CD4-positive, alpha-beta T cell (primary cell): ENCODE data around the gene SAMSN1. TPM values are rescaled to one million over a fixed set of nuclear protein-coding genes. Genes with fewer than 3 reads are reported as not detected.

Experiments
- ATAC-seq: fragments of 200-7000 bp; cut with Tn5 transposase; one replicate; pipeline ENCODE4 v1.10.0; 2022; ENCODE audit warnings: mild to moderate bottlenecking; ENCODE audit not compliant: poor library complexity
- CTCF ChIA-PET: fragments of 350-600 bp; sonication (Branson Sonifier 250); formaldehyde crosslinking; loops from one replicate; lab custom pipeline; 2021; ENCODE audit warnings: antibody characterized with exemption, inconsistent platforms; lab: Charles Lee
- POLR2A ChIA-PET: fragments of 350-600 bp; sonication (Branson Sonifier 250); formaldehyde crosslinking; loops from one replicate; lab custom pipeline; 2021; ENCODE audit warnings: antibody characterized with exemption, inconsistent platforms; lab: Charles Lee
- DNase-seq, 14 experiments: peaks; one replicate each; pipeline ENCODE4 v3.0.0-alpha.2; 2013 to 2020; ENCODE audit warnings: mixed read lengths in 2 of 14
- H3K27ac ChIP-seq, 2 donors: one replicate each; pipeline versions ENCODE4 v1.5.1 to v1.7.0; 2013; ENCODE audit warnings: low read length in 2 of 2, low read depth in 1 of 2, mild to moderate bottlenecking in 1 of 2
- H3K27me3 ChIP-seq, 2 experiments: 1 replicate in 1 of 2; 2 replicates in 1 of 2; pipeline versions ENCODE4 v1.6.1 to v1.7.0; 2013; ENCODE audit warnings: low read length in 2 of 2, control low read depth in 1 of 2, mild to moderate bottlenecking in 1 of 2, moderate library complexity in 1 of 2; ENCODE audit not compliant: insufficient read depth in 2 of 2, control insufficient read depth in 1 of 2
- H3K36me3 ChIP-seq: one replicate; pipeline ENCODE4 v1.6.1; 2013; ENCODE audit warnings: low read length, control low read depth; ENCODE audit not compliant: insufficient read depth
- H3K4me1 ChIP-seq: one replicate; pipeline ENCODE4 v1.6.1; 2013; ENCODE audit warnings: low read length, control low read depth; ENCODE audit not compliant: insufficient read depth
- H3K4me3 ChIP-seq: one replicate; pipeline ENCODE4 v1.5.1; 2013; ENCODE audit warnings: mild to moderate bottlenecking, low read length, moderate library complexity
- H3K9me3 ChIP-seq, 2 experiments: 1 replicate in 1 of 2; 2 replicates in 1 of 2; pipeline versions ENCODE4 v1.6.1 to v1.7.0; 2013; ENCODE audit warnings: low read length in 2 of 2, mild to moderate bottlenecking in 2 of 2, control low read depth in 1 of 2, moderate library complexity in 1 of 2; ENCODE audit not compliant: control insufficient read depth in 1 of 2, insufficient read depth in 1 of 2
- H3K27ac Mint-ChIP-seq: one replicate; pipeline ENCODE4 v1.8.0; 2020; ENCODE audit warnings: mixed read lengths
- H3K27me3 Mint-ChIP-seq: one replicate; pipeline ENCODE4 v1.8.0; 2021; ENCODE audit warnings: mixed read lengths
- H3K36me3 Mint-ChIP-seq: one replicate; pipeline ENCODE4 v1.8.0; 2021; ENCODE audit warnings: low read depth, mixed read lengths
- H3K4me1 Mint-ChIP-seq: one replicate; pipeline ENCODE4 v1.8.0; 2021; ENCODE audit warnings: low read depth, mixed read lengths
- H3K4me3 Mint-ChIP-seq: one replicate; pipeline ENCODE4 v1.8.0; 2020; ENCODE audit warnings: mild to moderate bottlenecking, mixed read lengths
- H3K9me3 Mint-ChIP-seq: one replicate; pipeline ENCODE4 v1.8.0; 2020; ENCODE audit warnings: mixed read lengths
- CTCF ChIP-seq: fragments of 200-600 bp; IDR thresholded peaks from one replicate; pipeline ENCODE4 v1.8.0; 2022; ENCODE audit warnings: antibody characterized with exemption, mild to moderate bottlenecking
- intact Hi-C, 2 experiments: fragments of 100-400 bp; cut with DNase I in 1 of 2; cut with micrococcal nuclease in 1 of 2; formaldehyde crosslinking; loops; one replicate each; pipeline versions ENCODE4 v1.15.1 to v1.9.0; 2023 to 2025; cut with DNase I, micrococcal nuclease
- polyA plus RNA-seq, 2 donors: library from polyadenylated mRNA; unstranded; fragments of 120-200 nt; gene quantifications; one replicate each; pipeline ENCODE4 v1.2.1, GENCODE V29; 2013
- total RNA-seq, 174 experiments: library from RNA in 2 of 174; stranded (reverse) in 2 of 174; gene quantifications; one replicate each; pipeline ENCODE4 v1.2.3 and lab custom pipeline; 2021 to 2026

The SAMSN1 gene
- 10 to 100 TPM; 51.2 to 51.3 TPM for total RNA-seq
- 40.2 TPM for polyA plus RNA-seq (2013, experiment 1 of 2)
- polyA plus RNA-seq (2013, experiment 2 of 2): 46.4 TPM
- total RNA-seq (lab: John Stamatoyannopoulos, UW): 58.0 to 611 (median 171) reads per million in 172 experiments

DNA sequence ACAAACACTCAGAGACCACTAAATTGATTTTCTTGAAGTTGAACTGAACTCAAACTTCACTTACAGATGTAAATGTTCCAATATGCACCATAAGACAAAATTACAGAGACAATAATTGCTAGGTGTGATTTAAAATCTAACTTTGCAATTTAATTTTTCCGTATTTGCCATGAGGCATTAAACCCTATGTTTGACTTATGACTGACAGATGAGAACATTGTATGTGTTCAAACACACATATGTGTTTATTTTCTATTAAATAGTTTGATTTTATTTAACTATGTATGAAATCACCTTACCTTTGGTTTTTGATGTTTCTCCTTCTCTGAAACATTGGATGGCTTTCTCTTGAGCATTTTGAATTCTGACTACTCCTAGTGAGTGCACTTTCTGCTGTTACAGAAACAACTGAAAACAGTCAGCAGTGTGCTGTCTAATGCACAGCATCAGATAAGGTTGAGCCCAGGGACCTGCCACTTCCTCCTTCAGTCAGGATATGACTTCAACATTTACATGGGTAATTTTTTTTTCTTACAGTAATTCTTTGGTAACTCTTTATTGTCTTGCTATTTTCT is at the start of gene SAMSN1:
Gene SAMSN1 (minus strand): TSS at position 410 of the 575 bp plus-strand sequence. CDS start 54 bp downstream, at position 356.
- POLR2A ChIA-PET: interaction anchor here (0.8 to 1.0 kb wide), 2 partner anchors 12 to 56 kb away, joined by 3 to 4 read pairs; no protein-coding TSS in a partner anchor
- H3K4me1 Mint-ChIP-seq: peaks cover 79% of the 10 kb centered on the region
- H3K27me3 ChIP-seq: no peaks in the 10 kb centered on the region

DNA sequence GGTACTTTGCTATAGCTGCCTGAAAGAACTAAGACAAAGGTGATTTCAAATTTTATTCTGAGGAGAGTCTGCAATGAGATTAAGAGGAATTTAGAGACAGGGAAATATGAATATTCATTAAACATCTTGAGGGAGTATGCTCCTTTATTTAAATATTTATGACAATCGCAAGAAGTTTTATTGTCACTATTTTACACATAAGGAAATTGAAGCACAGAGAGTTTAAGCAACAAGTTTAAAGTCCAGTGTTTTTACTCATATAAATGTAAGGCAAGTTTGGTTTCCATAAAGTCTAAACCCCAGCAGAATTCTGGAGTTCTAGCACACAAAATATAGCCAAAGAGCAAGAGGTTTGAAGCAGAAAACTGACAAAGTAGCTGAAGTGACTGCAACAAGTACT is 49.3 kb upstream of the SAMSN1 start:
- ATAC-seq (no peak), DNase-seq (no peak)
- TF ChIP-seq CTCF: no peak
- no peaks in the 10 kb centered on the region for H3K36me3 Mint-ChIP-seq
- H3K9me3 Mint-ChIP-seq: peaks cover 3% of the 10 kb centered on the region
- H3K4me1 Mint-ChIP-seq: peaks cover 12% of the 10 kb centered on the region
- ChIA-PET CTCF (interaction anchor here (1.0 kb wide), 1 partner anchor 10 kb away, joined by 3 read pairs; no protein-coding TSS in a partner anchor), POLR2A (no interaction called here)
- Histone ChIP-seq H3K27me3 (no peaks in the 10 kb centered on the region), H3K27ac (no peak overlapping the region), H3K4me1 (peaks cover 5% of the 10 kb centered on the region), H3K36me3 (no peaks in the 10 kb centered on the region), H3K4me3 (no peak overlapping the region), H3K9me3 (peaks cover 0 to 6% of the 10 kb centered on the region in 2 experiments)
- intact Hi-C loops: no loop called here
- H3K27ac Mint-ChIP-seq: no peak overlapping the region
- H3K27me3 Mint-ChIP-seq: no peaks in the 10 kb centered on the region
- no peak overlapping the region for H3K4me3 Mint-ChIP-seq

More for the DNA sequence above, at the start of gene SAMSN1:
- peak; percentile 83 for ATAC-seq
- H3K36me3 Mint-ChIP-seq: peaks cover 23% of the 10 kb centered on the region
- peak within 1 kb of the TSS; percentile 62 to 80 for H3K27ac ChIP-seq
- H3K4me3 Mint-ChIP-seq: peak within 1 kb of the TSS; percentile 92
- H3K27me3 Mint-ChIP-seq: no peaks in the 10 kb centered on the region
- TF ChIP-seq CTCF: no peak
- H3K27ac Mint-ChIP-seq: peak within 1 kb of the TSS; percentile 87
- peak; percentile 47 to 91 (median 60) for DNase-seq
- intact Hi-C loops: loop anchor here (1.0 to 10.0 kb wide), 5 partner anchors 39 to 189 kb away; partner anchors contain the start of gene HSPA13 (in 1 of the 2)
- no peaks in the 10 kb centered on the region for H3K9me3 ChIP-seq
- peaks cover 27% of the 10 kb centered on the region for H3K4me1 ChIP-seq
- H3K36me3 ChIP-seq: no peaks in the 10 kb centered on the region
- H3K4me3 ChIP-seq: peak within 1 kb of the TSS; percentile 70
- CTCF ChIA-PET: interaction anchor here (1.2 to 1.5 kb wide), 2 partner anchors 12 to 192 kb away, joined by 4 to 5 read pairs; no protein-coding TSS in a partner anchor
- peaks cover 2% of the 10 kb centered on the region for H3K9me3 Mint-ChIP-seq

DNA sequence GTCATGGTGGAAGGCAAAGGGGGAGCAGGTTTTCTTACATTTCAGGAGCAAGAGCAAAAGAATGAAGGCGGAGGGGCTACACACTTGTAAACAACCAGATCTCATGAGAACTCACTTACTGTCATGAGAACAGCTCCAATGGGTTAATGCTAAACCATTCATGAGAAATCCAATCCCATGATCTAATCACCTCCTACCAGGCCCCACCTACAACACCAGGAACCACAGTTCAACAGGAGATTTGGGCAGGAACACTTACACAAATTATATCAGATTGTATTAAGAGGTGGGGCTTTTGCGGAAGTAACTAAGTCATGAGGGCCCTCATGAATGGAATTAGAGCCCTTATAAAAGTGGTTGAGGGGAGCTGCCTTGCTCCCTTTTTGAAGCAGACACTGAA is 48.9 kb upstream of the SAMSN1 start:
- no peak for TF ChIP-seq CTCF
- Mint-ChIP-seq H3K36me3 (no peaks in the 10 kb centered on the region), H3K9me3 (peaks cover 3% of the 10 kb centered on the region), H3K27ac (no peak overlapping the region), H3K27me3 (no peaks in the 10 kb centered on the region), H3K4me3 (no peak overlapping the region), H3K4me1 (peaks cover 16% of the 10 kb centered on the region)
- ATAC-seq (no peak), DNase-seq (no peak)
- intact Hi-C loops: no loop called here
- Histone ChIP-seq H3K27ac (no peak overlapping the region), H3K4me1 (peaks cover 10% of the 10 kb centered on the region), H3K4me3 (no peak overlapping the region), H3K9me3 (peaks cover 0 to 6% of the 10 kb centered on the region in 2 experiments), H3K36me3 (no peaks in the 10 kb centered on the region), H3K27me3 (no peaks in the 10 kb centered on the region)
- CTCF ChIA-PET: interaction anchor here (1.0 kb wide), 1 partner anchor 11 kb away, joined by 3 read pairs; no protein-coding TSS in a partner anchor
- POLR2A ChIA-PET: no interaction called here
